ENCODE results near the gene ANKRD34A. TPM values are rescaled to one million over a fixed set of nuclear protein-coding genes. Genes with fewer than 3 reads are reported as not detected.
A peak's percentile ranks its signal among the peaks of the same experiment; 100 is the strongest.

ANKRD34A gene
- total RNA-seq, 1 donor from 2014 or later: 0.69 TPM

DNA sequence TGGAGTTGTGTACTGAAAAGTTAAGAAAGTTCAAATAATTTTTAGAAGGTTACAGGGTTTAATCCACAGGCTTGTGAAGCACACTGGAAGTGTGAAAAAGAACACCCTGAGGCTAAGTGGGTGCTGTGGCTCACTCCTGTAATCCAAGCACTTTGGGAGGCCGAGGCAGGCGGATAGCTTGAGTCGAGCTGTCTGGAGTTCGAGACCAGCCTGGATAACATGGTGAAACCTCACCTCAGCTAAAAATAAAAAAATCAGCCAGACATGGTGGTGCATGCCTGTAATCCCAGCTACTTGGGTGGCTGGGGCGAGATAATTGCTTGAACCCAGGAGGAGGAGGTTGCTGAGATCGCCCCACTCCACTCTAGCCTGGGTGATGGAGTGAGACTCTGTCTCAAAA lies 22.2 kb upstream of the ANKRD34A start:
- intact Hi-C loops (cut with DNase I): no loop called here
- no peaks in the 10 kb centered on the region for H3K9me3 ChIP-seq
- peaks cover 61% of the 10 kb centered on the region for H3K4me1 ChIP-seq
- DNase-seq: no peak
- H3K4me3 ChIP-seq: no peak overlapping the region
- H3K36me3 ChIP-seq: no peaks in the 10 kb centered on the region
- TF ChIP-seq CTCF (IDR thresholded peaks at IDR 0.05): no peak
- peak overlapping the region; percentile 81 for H3K27ac ChIP-seq
- ATAC-seq: no peak
- H3K27me3 ChIP-seq: no peaks in the 10 kb centered on the region

GRCh38 chr1:145985502-145986439 lies 21.4 kb upstream of the ANKRD34A start:
- peaks cover 67% of the 10 kb centered on the region for H3K4me1 ChIP-seq
- H3K9me3 ChIP-seq: no peaks in the 10 kb centered on the region
- ATAC-seq: peak; percentile 77
- TF ChIP-seq CTCF (IDR thresholded peaks at IDR 0.05): no peak
- DNase-seq: peak; percentile 80
- peak overlapping the region; percentile 81 for H3K27ac ChIP-seq
- intact Hi-C loops (cut with DNase I): no loop called here
- no peaks in the 10 kb centered on the region for H3K36me3 ChIP-seq
- peak overlapping the region; percentile 18 for H3K4me3 ChIP-seq
- H3K27me3 ChIP-seq: no peaks in the 10 kb centered on the region

GRCh38 chr1:145985129-145985501 lies 20.7 kb upstream of the ANKRD34A start:
- Histone ChIP-seq H3K9me3 (no peaks in the 10 kb centered on the region), H3K36me3 (no peaks in the 10 kb centered on the region), H3K4me1 (peaks cover 67% of the 10 kb centered on the region), H3K27me3 (no peaks in the 10 kb centered on the region), H3K4me3 (peak overlapping the region; percentile 18), H3K27ac (peak overlapping the region; percentile 81)
- ATAC-seq (no peak), DNase-seq (no peak)
- intact Hi-C loops (cut with DNase I): no loop called here
- TF ChIP-seq CTCF (IDR thresholded peaks at IDR 0.05): no peak

DNA sequence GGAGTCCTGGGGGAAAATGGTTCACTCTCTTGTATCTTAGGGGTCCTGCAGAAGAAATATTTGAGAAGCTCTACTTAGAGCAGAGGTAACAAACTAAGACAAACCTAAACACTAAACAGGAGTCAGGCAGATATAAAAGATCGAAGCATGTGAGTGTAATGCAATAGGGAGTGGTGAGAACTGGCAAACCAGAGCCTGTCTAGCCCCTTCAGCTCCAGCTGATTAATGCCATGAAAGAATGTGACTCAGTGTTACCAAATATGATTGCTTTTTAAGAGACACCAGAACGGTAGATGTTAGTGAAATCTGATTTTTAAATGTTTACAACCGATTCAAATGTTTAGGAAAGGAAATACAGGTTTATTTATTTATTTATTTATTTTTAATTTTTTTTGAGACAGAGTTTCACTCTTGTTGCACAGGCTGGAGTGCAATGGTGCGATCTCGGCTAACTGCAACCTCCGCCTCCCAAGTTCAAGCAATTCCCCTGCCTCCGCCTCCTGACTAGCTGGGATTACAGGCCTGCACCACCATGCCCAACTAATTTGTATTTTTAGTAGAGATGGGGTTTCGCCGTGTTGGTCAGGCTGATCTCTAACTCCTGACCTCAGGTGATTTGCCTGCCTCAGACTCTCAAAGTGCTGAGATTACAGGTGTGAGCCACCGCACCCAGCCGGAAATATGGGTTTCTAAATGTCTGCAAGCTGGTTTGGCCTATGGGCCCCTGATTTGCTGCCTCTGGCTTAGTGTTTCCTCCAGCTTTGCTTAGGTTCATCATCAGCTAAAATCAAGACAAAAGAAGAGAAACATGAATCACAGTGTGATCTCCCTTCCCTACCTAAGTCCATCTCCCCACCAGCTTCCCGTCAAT lies 19.8 kb upstream of the ANKRD34A start:
- H3K27ac ChIP-seq: peak overlapping the region; percentile 98
- no peaks in the 10 kb centered on the region for H3K36me3 ChIP-seq
- DNase-seq (no peak), ATAC-seq (no peak)
- H3K27me3 ChIP-seq: no peaks in the 10 kb centered on the region
- H3K4me1 ChIP-seq: peaks cover 72% of the 10 kb centered on the region
- H3K9me3 ChIP-seq: no peaks in the 10 kb centered on the region
- intact Hi-C loops (cut with DNase I): no loop called here
- H3K4me3 ChIP-seq: no peak overlapping the region
- TF ChIP-seq CTCF (IDR thresholded peaks at IDR 0.05): no peak

DNA sequence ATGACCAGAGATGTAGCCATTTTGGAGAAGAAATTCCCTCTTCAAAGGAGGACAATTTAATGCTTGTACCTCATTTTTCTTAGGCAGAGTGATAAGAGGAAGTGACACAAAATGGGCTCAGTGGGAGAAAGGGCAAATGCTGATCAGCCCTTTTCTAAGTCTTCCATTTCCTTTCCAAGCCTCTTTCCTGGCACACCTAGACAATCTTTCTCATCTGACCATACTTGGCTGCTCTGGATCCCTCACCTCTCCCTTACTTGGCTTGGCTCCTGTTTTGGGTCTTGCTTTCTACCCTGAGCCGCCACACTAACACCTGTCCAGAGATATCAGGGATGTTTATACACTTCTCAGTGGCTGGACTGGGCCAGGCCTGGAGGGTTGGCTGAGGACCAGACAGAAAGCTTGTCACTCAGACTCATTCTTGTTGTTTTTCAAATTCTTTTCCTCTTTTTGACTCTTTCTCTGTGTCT lies 18.9 kb upstream of the ANKRD34A start:
- peaks cover 82% of the 10 kb centered on the region for H3K4me1 ChIP-seq

More for the DNA sequence above, 18.9 kb upstream of the ANKRD34A start:
- Histone ChIP-seq H3K9me3 (no peaks in the 10 kb centered on the region), H3K4me3 (no peak overlapping the region), H3K36me3 (no peaks in the 10 kb centered on the region), H3K27me3 (no peaks in the 10 kb centered on the region), H3K27ac (peak overlapping the region; percentile 98)
- intact Hi-C loops (cut with DNase I): no loop called here
- no peak for TF ChIP-seq CTCF (IDR thresholded peaks at IDR 0.05)
- DNase-seq: no peak
- no peak for ATAC-seq
